ENCODE data around the gene MATN1.

- no peak for TF ChIP-seq MAX (CRISPR knock-in tag; IDR thresholded peaks at IDR 0.05)
- TF ChIP-seq USF2 (CRISPR knock-in tag; IDR thresholded peaks at IDR 0.05), result no peak
- no peak for TF ChIP-seq PRDM15 (CRISPR knock-in tag; IDR thresholded peaks at IDR 0.05)
- TF ChIP-seq CTCF (IDR thresholded peaks at IDR 0.05), result no peak
- no peak for TF ChIP-seq NFE2L1 (CRISPR knock-in tag; IDR thresholded peaks at IDR 0.05)
- no peak for TF ChIP-seq GABPB1 (CRISPR knock-in tag; IDR thresholded peaks at IDR 0.05)
- no peak for TF ChIP-seq SMAD3 (CRISPR knock-in tag; IDR thresholded peaks at IDR 0.05; ENCODE audit: borderline replicate concordance)
- TF ChIP-seq NR1H2 (CRISPR knock-in tag; IDR thresholded peaks at IDR 0.05), result no peak
- no peak for TF ChIP-seq NFATC4 (CRISPR knock-in tag; IDR thresholded peaks at IDR 0.05)
- no peak for TF ChIP-seq RELA (CRISPR knock-in tag; IDR thresholded peaks at IDR 0.05; ENCODE audit: borderline replicate concordance)
- TF ChIP-seq SMAD4 (CRISPR knock-in tag; IDR thresholded peaks at IDR 0.05), result no peak
- TF ChIP-seq ATF3 (CRISPR knock-in tag; conservative IDR thresholded peaks at IDR 0.05), result no peak
- TF ChIP-seq ZMAT4 (CRISPR knock-in tag; IDR thresholded peaks at IDR 0.05), result no peak
Measured at GRCh38 chr1:30672661-30673060, 50.7 kb downstream of the MATN1 start.

All from WTC11 (cell line).